MCF 10A (cell line): Measurements from ENCODE around the gene RFPL3. TPM values are rescaled to one million over a fixed set of nuclear protein-coding genes. Genes with fewer than 3 reads are reported as not detected.
"Not testable (repeated sequence)": the region's sequence is repeated elsewhere in the genome, so short reads cannot be mapped to it uniquely, and the experiment has no call there.

Experiments
- Bru-seq: library from RNA; stranded (reverse); fragments of 400-500 nt; gene quantifications from one replicate; lab custom pipeline; 2021; lab: Mats Ljungman, UMichigan
- BruChase-seq, 2 experiments: library from RNA; stranded (reverse); fragments of 400-500 nt; gene quantifications; one replicate each; lab custom pipeline; 2021; lab: Mats Ljungman, UMichigan
- BruUV-seq: library from RNA; stranded (reverse); fragments of 400-500 nt; replicated peaks from 2 replicates; lab custom pipeline; 2021; lab: Mats Ljungman, UMichigan
- CTCF ChIA-PET: fragments of 300-600 bp; sonication (Branson Sonifier 250); formaldehyde crosslinking; extraction: SDS; loops from one replicate; lab custom pipeline; 2021; ENCODE audit warnings: antibody characterized with exemption, inconsistent platforms; lab: Yijun Ruan, JAX
- POLR2A ChIA-PET: fragments of 300-600, 350-650 bp; sonication (Branson Sonifier 250); formaldehyde crosslinking; extraction: SDS; loops from one replicate; lab custom pipeline; 2020; ENCODE audit warnings: antibody characterized with exemption, inconsistent platforms; lab: Yijun Ruan, JAX
- DNase-seq: peaks from one replicate; pipeline ENCODE4 v3.0.0-alpha.2; 2018; ENCODE audit not compliant: unreplicated experiment
- H3K27ac Mint-ChIP-seq: one replicate; pipeline ENCODE4 v1.8.0; 2022; ENCODE audit warnings: mild to moderate bottlenecking, low read depth, mixed read lengths; ENCODE audit not compliant: unreplicated experiment
- H3K27me3 Mint-ChIP-seq: one replicate; pipeline ENCODE4 v1.8.0; 2022; ENCODE audit warnings: mixed read lengths; ENCODE audit not compliant: insufficient read depth, unreplicated experiment
- H3K36me3 Mint-ChIP-seq: one replicate; pipeline ENCODE4 v1.8.0; 2022; ENCODE audit warnings: mild to moderate bottlenecking, moderate library complexity, mixed read lengths; ENCODE audit not compliant: insufficient read depth, unreplicated experiment
- H3K4me1 Mint-ChIP-seq: one replicate; pipeline ENCODE4 v1.8.0; 2022; ENCODE audit warnings: mixed read lengths; ENCODE audit not compliant: insufficient read depth, unreplicated experiment
- H3K4me3 Mint-ChIP-seq: one replicate; pipeline ENCODE4 v1.8.0; 2022; ENCODE audit warnings: mild to moderate bottlenecking, moderate library complexity, mixed read lengths; ENCODE audit not compliant: unreplicated experiment
- H3K9me3 Mint-ChIP-seq: one replicate; pipeline ENCODE4 v1.8.0; 2022; ENCODE audit warnings: mixed read lengths; ENCODE audit not compliant: unreplicated experiment
- CTCF ChIP-seq: fragments of 200-600 bp; IDR thresholded peaks from one replicate; pipeline ENCODE4 v1.8.0; 2022; ENCODE audit warnings: antibody characterized with exemption, mild to moderate bottlenecking; ENCODE audit not compliant: unreplicated experiment
- intact Hi-C: fragments of 100-400 bp; cut with micrococcal nuclease; formaldehyde crosslinking; loops from 2 replicates; pipeline ENCODE4 v1.14.1; 2022
- long read RNA-seq: library from polyadenylated mRNA; stranded (forward); transcript quantifications from one replicate; pipeline ENCODE4 v2.0.0, GENCODE V29; 2022
- total RNA-seq: library from RNA; stranded (reverse); gene quantifications from 2 replicates; pipeline ENCODE4 v1.2.3, GENCODE V29; 2022

The RFPL3 gene
- total RNA-seq (not detected in 2 replicates), Bru-seq, nascent RNA (not detected), BruChase-seq, experiment 1, labeled RNA remaining after a 6-hour chase (not detected), BruChase-seq, experiment 2, labeled RNA remaining after a 2-hour chase (not detected)
- long read RNA-seq: 0 reads

- POLR2A ChIA-PET, H3K9me3 Mint-ChIP-seq, intact Hi-C loops, DNase-seq, H3K27ac Mint-ChIP-seq, H3K36me3 Mint-ChIP-seq, CTCF ChIA-PET, BruUV-seq, H3K4me3 Mint-ChIP-seq, H3K4me1 Mint-ChIP-seq: not testable (repeated sequence)
- H3K27me3 Mint-ChIP-seq: peaks cover 66% of the 10 kb centered on the region
Observed at GRCh38 chr22:32357567-32357966, at the start of gene RFPL3. Gene RFPL3 (plus strand): TSS chr22:32357867. CDS start chr22:32358072, 205 bp downstream.

DNA sequence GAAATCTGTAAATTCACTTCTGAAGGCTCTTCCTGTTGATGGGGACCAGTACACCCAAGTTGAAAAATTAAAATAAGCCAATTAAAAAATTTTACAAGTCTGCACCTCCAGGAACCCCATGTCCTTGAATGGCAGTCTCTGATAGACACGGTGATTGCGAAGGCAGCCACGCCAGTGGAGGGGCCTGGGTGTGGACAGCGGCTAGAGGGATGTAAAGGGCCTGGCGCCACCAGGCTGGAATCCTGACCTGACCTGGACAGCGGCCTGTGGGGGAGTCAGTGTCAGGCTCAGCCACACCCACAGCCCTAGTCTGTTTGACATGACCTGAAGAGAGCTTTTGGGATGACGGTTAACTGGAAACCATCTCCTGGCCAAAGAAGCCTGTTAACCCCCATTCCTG lies 49.5 kb upstream of the RFPL3 start:
- Mint-ChIP-seq H3K27ac (no peak overlapping the region), H3K4me1 (no peaks in the 10 kb centered on the region), H3K9me3 (no peaks in the 10 kb centered on the region), H3K36me3 (no peaks in the 10 kb centered on the region), H3K27me3 (peaks cover 37% of the 10 kb centered on the region), H3K4me3 (no peak overlapping the region)
- no peak for TF ChIP-seq CTCF
- POLR2A ChIA-PET: interaction anchor here (0.7 kb wide), 1 partner anchor 47 kb away, joined by 3 read pairs; no protein-coding TSS in a partner anchor
- DNase-seq: no peak
- no TSS peak for BruUV-seq
- intact Hi-C loops: no loop called here
- CTCF ChIA-PET: no interaction called here

DNA sequence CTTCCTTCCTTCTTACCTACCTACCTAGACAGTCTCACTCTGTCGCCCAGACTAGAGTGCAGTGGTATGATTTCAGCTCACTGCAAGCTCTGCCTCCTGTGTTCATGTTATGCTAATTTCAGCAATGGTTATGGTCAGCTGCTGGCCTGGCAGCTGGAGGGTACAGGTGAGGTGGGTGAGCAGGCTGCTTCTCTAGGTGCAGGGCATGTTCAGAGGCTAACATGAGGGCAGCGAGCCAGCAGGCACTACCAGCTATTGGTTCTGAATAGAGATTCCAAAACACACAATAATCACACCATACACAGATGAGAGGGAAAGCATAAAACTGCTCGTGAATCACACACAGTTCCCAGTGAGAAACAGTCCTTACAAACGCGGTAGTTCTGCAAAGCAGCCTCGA lies 48.7 kb upstream of the RFPL3 start:
- no peak overlapping the region for H3K27ac Mint-ChIP-seq
- H3K4me3 Mint-ChIP-seq: no peak overlapping the region
- no peak for TF ChIP-seq CTCF
- BruUV-seq: no TSS peak
- no peaks in the 10 kb centered on the region for H3K36me3 Mint-ChIP-seq
- ChIA-PET POLR2A (interaction anchor here (0.6 kb wide), 2 partner anchors 25 to 199 kb away, joined by 3 to 4 read pairs; no protein-coding TSS in a partner anchor), CTCF (no interaction called here)
- no peaks in the 10 kb centered on the region for H3K9me3 Mint-ChIP-seq
- intact Hi-C loops: no loop called here
- H3K27me3 Mint-ChIP-seq: peaks cover 35% of the 10 kb centered on the region
- no peaks in the 10 kb centered on the region for H3K4me1 Mint-ChIP-seq
- no peak for DNase-seq

DNA sequence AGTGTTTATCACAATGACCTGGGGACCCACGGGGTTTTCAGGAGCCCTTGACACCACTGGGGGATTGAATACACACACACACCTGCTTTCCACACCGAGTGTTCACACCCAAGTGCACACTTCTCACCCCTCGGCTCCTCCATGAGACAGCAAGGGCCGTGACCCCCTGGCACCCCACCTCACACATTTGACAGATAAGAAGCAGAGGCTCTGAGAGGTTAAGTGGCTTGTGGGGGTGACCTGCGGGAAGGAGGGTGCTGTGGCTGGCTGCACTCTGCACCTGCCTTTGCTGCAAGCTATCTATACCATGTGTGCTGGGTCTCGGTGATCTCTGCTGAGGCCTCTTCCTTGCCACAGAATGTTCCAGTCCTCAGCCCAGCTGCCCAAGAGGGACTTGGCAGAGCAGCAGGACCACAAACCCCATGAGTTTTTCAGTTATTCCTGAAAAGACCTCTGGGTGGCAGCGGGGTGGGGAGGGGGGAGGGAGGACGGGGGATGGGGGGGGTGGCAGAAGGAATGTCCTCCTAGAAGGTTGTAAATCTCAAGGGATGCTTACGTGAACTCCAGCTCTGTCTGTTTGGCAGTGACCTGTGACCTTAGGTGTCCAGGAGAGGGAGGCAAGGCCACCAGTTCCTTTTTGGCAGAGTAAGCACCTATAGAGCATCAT lies 47.9 kb upstream of the RFPL3 start:
- no peak for DNase-seq
- H3K27ac Mint-ChIP-seq: no peak overlapping the region
- peaks cover 34% of the 10 kb centered on the region for H3K27me3 Mint-ChIP-seq
- POLR2A ChIA-PET: interaction anchor here (0.6 to 0.7 kb wide), 3 partner anchors 25 to 198 kb away, joined by 3 to 4 read pairs (median 3); no protein-coding TSS in a partner anchor
- H3K9me3 Mint-ChIP-seq: no peaks in the 10 kb centered on the region
- TF ChIP-seq CTCF: no peak
- no peaks in the 10 kb centered on the region for H3K4me1 Mint-ChIP-seq
- CTCF ChIA-PET: interaction anchor here (0.6 kb wide), 1 partner anchor 17 kb away, joined by 3 read pairs; no protein-coding TSS in a partner anchor
- intact Hi-C loops: no loop called here
- no peaks in the 10 kb centered on the region for H3K36me3 Mint-ChIP-seq
- no peak overlapping the region for H3K4me3 Mint-ChIP-seq
- BruUV-seq: no TSS peak
